ENCODE results near the gene ORC2.
A peak's percentile ranks its signal among the peaks of the same experiment; 100 is the strongest.
"Not testable (repeated sequence)": the region's sequence is repeated elsewhere in the genome, so short reads cannot be mapped to it uniquely, and the experiment has no call there.

The ORC2 gene
- total RNA-seq = 69.2 to 95.2 (median 83.5) reads per million in 4 experiments

GRCh38 chr2:200963124-200963917, at the start of gene ORC2:
Gene ORC2, minus strand, starts transcription at chr2:200963660. Its CDS starts 5,537 bp downstream, at chr2:200958123.
- peak; percentile 89 for DNase-seq

- no peak for DNase-seq
Observed at GRCh38 chr2:201008296-201008829, 44.9 kb upstream of the ORC2 start.

GRCh38 chr2:201007584-201007998, 44.1 kb upstream of the ORC2 start:
- no peak for DNase-seq

GRCh38 chr2:201006704-201007103, 43.2 kb upstream of the ORC2 start:
- DNase-seq = no peak

- no peak for DNase-seq
Observed at GRCh38 chr2:201004370-201004769, 40.9 kb upstream of the ORC2 start.

- no peak for DNase-seq
Observed at GRCh38 chr2:200993097-200993496, 29.6 kb upstream of the ORC2 start.

- DNase-seq = no peak
Observed at GRCh38 chr2:200987137-200987536, 23.7 kb upstream of the ORC2 start.

- DNase-seq = no peak
Observed at GRCh38 chr2:200985799-200986198, 22.3 kb upstream of the ORC2 start.

GRCh38 chr2:200976710-200977109, 13.2 kb upstream of the ORC2 start:
- DNase-seq = no peak

- no peak for DNase-seq
Observed at GRCh38 chr2:200975672-200976071, 12.2 kb upstream of the ORC2 start.

- not testable (repeated sequence) for DNase-seq
Observed at GRCh38 chr2:200970057-200970456, 6.6 kb upstream of the ORC2 start.

GRCh38 chr2:200968735-200969134, 5.3 kb upstream of the ORC2 start:
- DNase-seq = no peak

- DNase-seq = no peak
Observed at GRCh38 chr2:200968162-200968561, 4.7 kb upstream of the ORC2 start.

GRCh38 chr2:200966770-200967169, 3.3 kb upstream of the ORC2 start:
- DNase-seq = no peak

GRCh38 chr2:200964498-200964897, 1.0 kb upstream of the ORC2 start:
- no peak for DNase-seq

GRCh38 chr2:200963918-200964252, 425 bp upstream of the ORC2 start:
- DNase-seq = not testable (repeated sequence)

GRCh38 chr2:200962811-200963123, 693 bp downstream of the ORC2 start:
- no peak for DNase-seq

- no peak for DNase-seq
Observed at GRCh38 chr2:200961674-200962073, 1.8 kb downstream of the ORC2 start.

GRCh38 chr2:200950378-200950777, 13.1 kb downstream of the ORC2 start:
- DNase-seq = no peak

GRCh38 chr2:200945395-200945729, 18.1 kb downstream of the ORC2 start:
- DNase-seq = no peak

GRCh38 chr2:200944467-200945394, 18.7 kb downstream of the ORC2 start:
- DNase-seq = no peak

GRCh38 chr2:200943527-200944105, 19.8 kb downstream of the ORC2 start:
- no peak for DNase-seq

GRCh38 chr2:200939832-200940231, 23.6 kb downstream of the ORC2 start:
- no peak for DNase-seq

Data from effector CD8-positive, alpha-beta T cell (primary cell).